ENCODE measurements around the gene CMTM1.

The CMTM1 gene, protein sequence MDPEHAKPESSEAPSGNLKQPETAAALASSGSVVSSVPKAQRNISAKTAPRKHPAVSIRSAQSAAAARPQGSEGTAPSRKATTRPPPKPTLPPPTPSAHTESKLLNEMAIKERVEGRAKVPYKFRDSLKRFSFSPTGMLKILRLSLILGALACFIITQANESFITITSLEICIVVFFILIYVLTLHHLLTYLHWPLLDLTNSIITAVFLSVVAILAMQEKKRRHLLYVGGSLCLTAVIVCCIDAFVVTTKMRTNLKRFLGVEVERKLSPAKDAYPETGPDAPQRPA

GRCh38 chr16:66566051-66566901, at the start of gene CMTM1:
Gene CMTM1 (plus strand): TSS chr16:66566439. CDS start chr16:66566514, 75 bp downstream.
- DNase-seq, result no peak

- DNase-seq, result no peak
Measured at GRCh38 chr16:66516509-66516807, 49.8 kb upstream of the CMTM1 start.

DNA sequence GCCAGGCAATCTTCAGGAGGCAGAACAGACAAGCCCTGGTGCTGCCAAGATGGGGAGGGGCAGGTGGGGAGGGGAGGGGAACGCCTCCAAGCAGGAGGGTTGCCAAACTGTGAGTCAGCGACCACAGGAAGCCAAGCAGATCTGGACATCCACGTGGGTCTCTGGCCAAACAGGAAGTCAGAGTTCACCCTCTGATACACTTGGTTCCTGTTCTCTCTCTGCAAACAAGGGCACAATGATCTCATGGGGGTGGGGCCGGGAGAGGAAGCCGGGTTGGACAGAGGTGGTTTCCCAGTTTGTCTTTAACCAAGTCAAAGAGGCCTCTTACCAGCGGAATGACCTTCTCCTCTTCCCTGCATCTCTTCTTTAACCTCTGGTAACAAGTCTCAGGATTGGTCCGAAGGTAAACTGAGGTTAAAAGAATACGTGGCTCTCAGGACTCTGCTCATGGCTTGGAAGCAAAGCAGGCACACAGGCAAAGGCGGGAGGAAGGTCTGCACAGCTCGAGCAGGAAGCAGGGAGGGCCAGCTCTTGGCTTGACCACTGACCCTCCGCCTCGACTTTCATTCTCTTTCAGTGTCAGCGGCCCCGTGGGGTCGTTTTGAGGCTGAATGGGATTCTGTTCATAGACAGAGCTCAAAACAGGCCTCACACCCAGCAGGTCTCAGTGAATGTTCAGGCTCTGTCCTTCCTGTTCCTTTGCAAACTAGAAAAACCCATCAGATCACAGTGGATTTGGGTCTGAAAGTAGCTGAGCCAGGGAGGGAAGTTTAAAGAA, 49.2 kb upstream of the CMTM1 start:
- no peak for DNase-seq

- DNase-seq, result no peak
Measured at GRCh38 chr16:66517586-66518263, 48.5 kb upstream of the CMTM1 start.

GRCh38 chr16:66519482-66520373, 46.5 kb upstream of the CMTM1 start:
- DNase-seq, result no peak

- DNase-seq, result no peak
Measured at GRCh38 chr16:66520406-66521170, 45.7 kb upstream of the CMTM1 start.

- no peak for DNase-seq
Measured at GRCh38 chr16:66521252-66521713, 45.0 kb upstream of the CMTM1 start.

GRCh38 chr16:66521951-66522771, 44.1 kb upstream of the CMTM1 start:
- no peak for DNase-seq

- DNase-seq, result no peak
Measured at GRCh38 chr16:66522816-66523590, 43.2 kb upstream of the CMTM1 start.

- DNase-seq, result no peak
Measured at GRCh38 chr16:66523861-66524354, 42.3 kb upstream of the CMTM1 start.

GRCh38 chr16:66524601-66525164, 41.6 kb upstream of the CMTM1 start:
- DNase-seq, result no peak

- no peak for DNase-seq
Measured at GRCh38 chr16:66525396-66526180, 40.7 kb upstream of the CMTM1 start.

- no peak for DNase-seq
Measured at GRCh38 chr16:66528294-66528693, 37.9 kb upstream of the CMTM1 start.

DNA sequence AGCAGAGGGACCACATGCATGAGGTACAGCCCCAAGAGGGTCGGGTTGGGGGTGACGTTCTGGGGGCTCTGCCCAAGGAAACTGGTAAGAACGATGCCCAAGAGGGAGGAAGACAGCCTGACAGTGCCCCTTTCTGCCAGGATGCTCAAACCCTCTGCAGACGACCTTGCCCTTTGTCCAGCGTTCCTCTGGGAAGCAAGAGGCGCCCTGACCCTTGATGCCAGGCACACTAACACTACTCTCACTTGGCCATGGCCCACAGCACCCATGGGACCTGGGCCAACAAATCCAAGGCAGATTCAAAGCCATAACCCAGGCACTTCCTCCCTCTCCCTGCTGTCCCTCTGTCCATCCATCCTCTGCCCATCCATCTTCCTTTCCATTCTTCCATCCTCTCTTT, 36.8 kb upstream of the CMTM1 start:
- DNase-seq, result no peak

DNA sequence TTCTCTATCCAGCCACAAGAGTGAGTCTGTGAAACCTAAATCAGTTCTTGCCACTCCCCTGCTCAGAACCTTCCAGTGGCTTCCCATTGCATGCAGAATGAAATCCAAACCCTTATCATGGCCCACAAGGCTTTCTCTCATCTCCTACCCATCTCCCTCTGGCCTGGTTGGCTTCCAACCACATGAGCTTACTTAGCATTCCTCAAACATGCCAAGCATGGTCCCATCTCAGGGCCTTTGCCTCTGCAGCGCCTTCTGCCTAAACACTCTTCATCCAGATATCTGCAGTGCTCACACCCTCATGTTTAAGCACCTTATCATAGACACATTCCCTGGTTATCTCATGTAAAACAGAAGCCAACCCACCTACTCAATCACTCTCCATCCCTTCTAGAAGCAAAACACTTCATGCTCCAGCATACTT, 31.9 kb upstream of the CMTM1 start:
- no peak for DNase-seq

DNA sequence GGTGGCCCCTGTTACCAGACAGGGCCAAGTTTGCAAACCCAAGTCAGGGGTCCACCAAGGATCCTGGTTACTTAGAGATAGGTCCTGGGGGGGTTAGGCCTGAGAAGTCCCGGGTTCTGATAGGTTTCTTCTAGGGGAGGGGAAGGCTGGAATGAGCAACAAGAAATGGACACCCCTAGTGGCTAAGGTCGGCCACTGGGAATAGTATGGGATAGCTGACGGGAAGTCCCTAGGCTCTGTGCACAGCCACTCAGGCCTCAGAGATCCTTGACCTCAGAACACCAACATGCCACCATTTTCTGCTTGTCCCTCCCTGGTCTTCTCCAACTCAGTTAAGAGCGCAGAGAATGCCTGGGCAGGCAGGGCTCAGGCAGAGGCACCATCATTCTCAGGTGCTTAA, 29.7 kb upstream of the CMTM1 start:
- DNase-seq, result no peak

- no peak for DNase-seq
Measured at GRCh38 chr16:66537236-66537635, 29.0 kb upstream of the CMTM1 start.

DNA sequence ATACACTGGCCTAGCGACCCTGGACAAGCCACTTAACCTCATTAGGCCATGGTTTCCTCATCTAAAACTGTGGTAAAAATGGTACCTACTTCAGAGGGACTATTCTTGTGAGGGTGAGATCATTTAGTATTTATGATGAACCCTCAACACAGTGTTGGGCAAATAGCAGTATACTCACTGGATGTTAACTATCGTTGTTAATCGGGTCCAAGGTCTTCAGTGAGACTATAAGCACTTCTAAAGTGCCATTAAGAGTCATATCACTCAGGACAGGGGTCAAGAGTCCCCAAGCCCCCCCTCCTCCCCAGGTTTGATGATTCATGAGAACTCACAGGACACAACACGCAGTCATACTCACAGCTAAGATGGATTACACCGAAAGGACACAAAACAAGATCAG, 27.3 kb upstream of the CMTM1 start:
- DNase-seq, result no peak

Data from NCI-H1105 treated with DMSO at 0.1 percent for 48 hours (cell line).